Skeletal muscle satellite cell (primary cell): ENCODE data around the gene RPE65.

Experiments used
- H3K27me3 ChIP-seq: 2 replicates; pipeline ENCODE4 v1.7.0; 2013; ENCODE audit warnings: low read length; ENCODE audit not compliant: control insufficient read depth, insufficient read depth
- H3K36me3 ChIP-seq: 2 replicates; pipeline ENCODE4 v1.7.0; 2013; ENCODE audit warnings: mild to moderate bottlenecking, control low read depth, low read length; ENCODE audit not compliant: insufficient read depth
- H3K4me1 ChIP-seq: 2 replicates; pipeline ENCODE4 v1.7.0; 2013; ENCODE audit warnings: low read length; ENCODE audit not compliant: control insufficient read depth, insufficient read depth
- H3K4me2 ChIP-seq: 2 replicates; pipeline ENCODE4 v1.7.0; 2013; ENCODE audit warnings: mild to moderate bottlenecking, low read length
- H3K4me3 ChIP-seq: 2 replicates; pipeline ENCODE4 v1.7.0; 2013; ENCODE audit warnings: low read length
- H3K9ac ChIP-seq: 2 replicates; pipeline ENCODE4 v1.7.0; 2013; ENCODE audit warnings: mild to moderate bottlenecking, low read depth, low read length, moderate library complexity
- H3K9me3 ChIP-seq: replicated peaks from 2 replicates; pipeline ENCODE4 v1.7.0; 2013; ENCODE audit warnings: mild to moderate bottlenecking, control low read depth, low read length

The RPE65 gene

GRCh38 chr1:68448365-68448764, 1.4 kb downstream of the RPE65 start:
- Histone ChIP-seq H3K4me1 (no peaks in the 10 kb centered on the region), H3K27me3 (no peaks in the 10 kb centered on the region), H3K9ac (no peak overlapping the region), H3K4me3 (no peak overlapping the region), H3K36me3 (no peaks in the 10 kb centered on the region), H3K9me3 (no peaks in the 10 kb centered on the region), H3K4me2 (no peak overlapping the region)

- no peaks in the 10 kb centered on the region for H3K27me3 ChIP-seq
- no peaks in the 10 kb centered on the region for H3K9me3 ChIP-seq
- no peaks in the 10 kb centered on the region for H3K36me3 ChIP-seq
- no peak overlapping the region for H3K4me3 ChIP-seq
- no peak overlapping the region for H3K4me2 ChIP-seq
- H3K9ac ChIP-seq: no peak overlapping the region
- H3K4me1 ChIP-seq: no peaks in the 10 kb centered on the region
Measured at GRCh38 chr1:68445709-68446108, 4.0 kb downstream of the RPE65 start.

DNA sequence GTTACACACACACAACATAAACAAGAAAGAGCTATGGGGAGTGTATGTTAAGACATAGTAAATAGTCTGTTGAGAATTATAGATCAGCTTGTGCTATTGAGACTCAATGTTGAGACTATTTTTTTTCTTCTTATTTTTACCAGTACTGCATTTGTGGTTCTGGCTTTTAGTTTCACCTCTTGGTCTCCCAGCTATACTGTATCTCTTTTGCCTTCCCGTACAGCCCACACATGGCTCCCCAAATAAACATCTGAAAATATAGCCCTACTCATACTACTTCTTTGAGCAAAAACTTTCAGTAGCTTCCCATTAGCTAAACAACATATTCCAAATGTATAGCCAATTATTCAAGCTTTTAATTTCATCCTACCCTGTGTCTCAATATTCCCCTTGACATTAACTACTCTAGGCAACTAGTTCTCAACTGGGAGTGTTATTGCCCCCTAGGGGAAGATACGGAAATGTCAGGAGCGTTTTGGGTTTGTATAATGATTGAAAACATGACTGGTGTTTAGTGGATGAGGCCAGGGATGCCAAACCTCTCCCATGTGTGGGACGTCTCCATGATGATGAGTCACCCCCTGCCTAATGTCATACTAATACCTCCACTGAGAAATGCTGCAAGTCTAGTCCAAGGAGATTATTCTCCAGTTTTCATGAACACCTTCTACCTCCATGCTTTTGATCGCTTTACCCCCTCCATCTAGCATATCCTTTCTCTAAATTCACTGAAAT, 6.8 kb downstream of the RPE65 start:
- Histone ChIP-seq H3K27me3 (peaks cover 6% of the 10 kb centered on the region), H3K4me1 (no peaks in the 10 kb centered on the region), H3K9me3 (no peaks in the 10 kb centered on the region), H3K4me3 (no peak overlapping the region), H3K4me2 (no peak overlapping the region), H3K9ac (no peak overlapping the region), H3K36me3 (no peaks in the 10 kb centered on the region)

GRCh38 chr1:68442006-68442405, 7.7 kb downstream of the RPE65 start:
- peaks cover 6% of the 10 kb centered on the region for H3K27me3 ChIP-seq
- H3K4me2 ChIP-seq: no peak overlapping the region
- H3K4me3 ChIP-seq: no peak overlapping the region
- H3K36me3 ChIP-seq: no peaks in the 10 kb centered on the region
- no peaks in the 10 kb centered on the region for H3K9me3 ChIP-seq
- H3K4me1 ChIP-seq: no peaks in the 10 kb centered on the region
- no peak overlapping the region for H3K9ac ChIP-seq

DNA sequence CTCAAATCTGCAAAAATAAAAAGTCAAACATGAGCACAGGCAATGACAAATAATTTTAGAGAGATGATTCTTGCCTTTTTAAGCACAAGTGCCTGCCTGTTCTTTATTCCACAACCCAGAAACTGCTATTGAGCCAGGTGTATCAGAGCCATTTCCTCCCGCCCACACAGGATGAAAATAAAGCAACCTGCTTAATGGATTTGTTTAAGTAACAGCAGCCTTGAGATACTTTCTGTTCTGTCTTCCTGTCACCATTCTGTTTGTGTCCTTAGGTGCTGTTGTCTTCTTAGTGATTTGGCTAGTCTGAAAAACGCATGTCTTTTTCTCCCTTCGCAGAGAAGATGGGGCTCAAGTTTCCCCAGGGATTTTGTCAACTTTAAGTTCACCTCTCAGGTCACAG, 11.4 kb downstream of the RPE65 start:
- H3K9me3 ChIP-seq: no peaks in the 10 kb centered on the region
- H3K9ac ChIP-seq: no peak overlapping the region
- no peak overlapping the region for H3K4me3 ChIP-seq
- no peaks in the 10 kb centered on the region for H3K36me3 ChIP-seq
- no peaks in the 10 kb centered on the region for H3K4me1 ChIP-seq
- H3K27me3 ChIP-seq: peaks cover 6% of the 10 kb centered on the region
- no peak overlapping the region for H3K4me2 ChIP-seq

- Histone ChIP-seq H3K9ac (no peak overlapping the region), H3K4me3 (no peak overlapping the region), H3K4me1 (no peaks in the 10 kb centered on the region), H3K9me3 (no peaks in the 10 kb centered on the region), H3K4me2 (no peak overlapping the region), H3K36me3 (no peaks in the 10 kb centered on the region), H3K27me3 (peaks cover 2% of the 10 kb centered on the region)
Measured at GRCh38 chr1:68433395-68433794, 16.4 kb downstream of the RPE65 start.

DNA sequence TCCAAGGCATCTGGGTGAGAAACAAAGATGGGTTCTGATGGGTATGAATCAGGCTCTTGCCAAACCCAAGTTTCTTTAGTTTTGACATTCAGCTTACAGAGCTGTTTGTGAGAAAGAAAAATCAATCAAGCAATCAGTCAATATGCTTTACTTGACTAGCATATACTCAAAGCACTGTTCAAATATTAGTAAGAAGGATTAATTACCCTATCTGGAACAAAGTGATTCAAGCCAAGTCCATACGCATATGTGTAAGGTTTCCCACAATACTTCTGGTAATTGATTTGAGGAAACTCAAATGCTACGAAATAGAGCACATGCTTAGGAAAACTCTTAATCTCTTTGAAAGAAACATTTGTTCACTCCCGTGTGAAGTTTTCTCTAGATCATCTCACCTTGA, 18.7 kb downstream of the RPE65 start:
- H3K4me3 ChIP-seq: no peak overlapping the region
- H3K36me3 ChIP-seq: no peaks in the 10 kb centered on the region
- no peaks in the 10 kb centered on the region for H3K9me3 ChIP-seq
- no peak overlapping the region for H3K9ac ChIP-seq
- H3K4me1 ChIP-seq: no peaks in the 10 kb centered on the region
- no peaks in the 10 kb centered on the region for H3K27me3 ChIP-seq
- H3K4me2 ChIP-seq: no peak overlapping the region

- no peak overlapping the region for H3K4me2 ChIP-seq
- no peaks in the 10 kb centered on the region for H3K4me1 ChIP-seq
- H3K36me3 ChIP-seq: no peaks in the 10 kb centered on the region
- H3K9me3 ChIP-seq: no peaks in the 10 kb centered on the region
- no peak overlapping the region for H3K4me3 ChIP-seq
- H3K9ac ChIP-seq: no peak overlapping the region
- H3K27me3 ChIP-seq: no peaks in the 10 kb centered on the region
Measured at GRCh38 chr1:68429233-68429808, 20.4 kb downstream of the RPE65 start.

GRCh38 chr1:68426594-68426993, 23.2 kb downstream of the RPE65 start:
- Histone ChIP-seq H3K27me3 (no peaks in the 10 kb centered on the region), H3K9me3 (no peaks in the 10 kb centered on the region), H3K4me2 (no peak overlapping the region), H3K36me3 (no peaks in the 10 kb centered on the region), H3K4me1 (no peaks in the 10 kb centered on the region), H3K9ac (no peak overlapping the region), H3K4me3 (no peak overlapping the region)

DNA sequence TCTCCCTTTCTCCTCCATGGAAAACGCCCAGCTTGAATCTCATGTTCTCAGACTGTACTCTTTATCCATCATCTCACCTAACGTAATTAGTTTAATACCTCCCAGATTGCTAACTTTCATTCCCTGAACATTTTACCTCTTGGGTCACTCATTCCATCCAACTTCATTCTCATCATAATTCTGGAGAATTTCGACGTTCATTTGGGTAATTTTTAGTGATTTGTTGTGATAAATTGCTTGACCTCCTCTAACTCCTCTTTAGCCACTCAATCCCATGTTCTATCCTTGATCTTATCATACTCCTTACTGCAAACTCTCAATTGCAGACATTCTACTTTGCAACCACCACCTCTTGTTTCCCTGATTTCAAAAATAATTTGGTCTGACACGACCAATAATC, 28.4 kb downstream of the RPE65 start:
- no peaks in the 10 kb centered on the region for H3K36me3 ChIP-seq
- no peaks in the 10 kb centered on the region for H3K27me3 ChIP-seq
- H3K9me3 ChIP-seq: no peaks in the 10 kb centered on the region
- no peak overlapping the region for H3K9ac ChIP-seq
- H3K4me3 ChIP-seq: no peak overlapping the region
- H3K4me2 ChIP-seq: no peak overlapping the region
- no peaks in the 10 kb centered on the region for H3K4me1 ChIP-seq

DNA sequence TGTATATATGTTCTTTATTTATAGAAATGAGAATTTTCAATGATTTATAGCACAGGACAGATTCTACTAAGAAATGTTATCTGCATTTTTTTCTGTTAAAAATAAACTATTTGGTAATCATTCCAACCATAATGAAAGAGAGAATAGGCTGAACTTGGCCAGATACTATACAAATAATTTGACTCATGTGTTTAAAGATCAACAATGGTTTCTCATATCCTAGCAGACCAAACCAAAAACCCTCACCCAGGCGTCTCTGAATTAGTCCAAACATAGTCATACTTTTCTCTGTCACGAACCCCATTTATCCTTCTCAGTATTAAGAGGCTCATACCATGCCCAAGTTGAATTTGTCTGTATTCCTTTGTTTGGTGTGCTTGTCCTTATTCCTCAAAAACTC, 40.3 kb downstream of the RPE65 start:
- Histone ChIP-seq H3K36me3 (no peaks in the 10 kb centered on the region), H3K9ac (no peak overlapping the region), H3K4me2 (no peak overlapping the region), H3K4me1 (no peaks in the 10 kb centered on the region), H3K27me3 (no peaks in the 10 kb centered on the region), H3K4me3 (no peak overlapping the region), H3K9me3 (no peaks in the 10 kb centered on the region)

DNA sequence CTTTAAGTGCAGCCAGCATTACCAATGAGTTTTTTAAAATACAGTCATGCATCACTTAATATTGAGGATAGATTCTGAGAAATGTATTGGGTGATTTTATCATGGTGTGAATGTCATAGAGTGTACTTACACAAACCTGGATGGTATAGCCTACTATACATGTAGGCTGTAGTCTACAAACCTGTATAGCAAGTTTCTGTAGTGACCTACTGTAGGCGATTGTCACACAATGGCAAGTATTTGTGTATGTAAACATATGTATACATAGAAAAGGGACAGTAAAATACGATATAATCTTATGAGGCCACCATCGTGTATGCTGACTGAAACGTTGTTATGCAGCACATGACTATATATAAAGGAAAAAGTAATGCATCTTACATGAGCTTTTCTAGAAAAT, 48.2 kb downstream of the RPE65 start:
- H3K4me2 ChIP-seq: no peak overlapping the region
- no peaks in the 10 kb centered on the region for H3K9me3 ChIP-seq
- no peak overlapping the region for H3K9ac ChIP-seq

More for the DNA sequence above, 48.2 kb downstream of the RPE65 start:
- no peaks in the 10 kb centered on the region for H3K27me3 ChIP-seq
- no peak overlapping the region for H3K4me3 ChIP-seq
- H3K36me3 ChIP-seq: no peaks in the 10 kb centered on the region
- H3K4me1 ChIP-seq: no peaks in the 10 kb centered on the region
